NOMO-1 (cell line): ENCODE results near the gene ZNF709.
"Not testable (repeated sequence)": the region's sequence is repeated elsewhere in the genome, so short reads cannot be mapped to it uniquely, and the experiment has no call there.

Experiments used
- DNase-seq, 2 experiments: peaks; one replicate each; lab custom pipeline; 2025; ENCODE audit not compliant: unreplicated experiment in 2 of 2; lab: John Stamatoyannopoulos, UW

The ZNF709 gene

DNA sequence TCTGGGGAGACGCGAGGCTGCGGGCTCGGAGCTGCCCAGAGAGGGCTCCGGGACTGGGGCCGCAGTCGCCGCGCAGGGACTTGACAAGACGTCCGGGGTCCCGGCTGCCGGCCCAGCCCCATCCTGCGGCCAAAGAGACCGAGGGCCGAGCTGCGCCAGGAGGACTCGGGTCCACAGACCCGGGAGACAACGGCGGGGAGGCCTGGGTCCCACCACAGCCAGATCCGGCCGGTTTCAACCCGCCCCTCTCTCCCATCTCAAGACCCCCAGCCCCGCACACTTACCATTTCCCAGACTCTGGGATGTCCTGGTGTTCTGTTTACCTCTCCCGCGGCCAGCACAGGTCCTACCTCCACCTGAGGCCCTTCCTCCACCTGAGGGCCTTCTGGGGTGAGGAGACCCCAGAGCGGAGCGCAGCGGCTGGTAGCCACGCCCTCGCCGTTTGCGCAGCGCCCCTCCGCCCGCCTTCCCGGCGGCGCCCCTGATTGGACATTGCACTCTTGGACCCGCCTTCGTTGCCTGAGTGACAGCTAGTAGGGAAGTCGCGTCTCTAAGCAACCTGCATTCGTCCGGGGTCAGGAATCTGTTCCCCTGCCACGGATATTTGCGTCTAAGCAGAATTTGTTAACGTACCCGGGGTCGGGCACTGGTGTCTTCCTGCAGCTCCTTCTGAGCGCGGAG lies at the start of gene ZNF709:
Gene ZNF709, minus strand, starts transcription at position 446 of the 681 bp plus-strand sequence. Its CDS starts 159 bp downstream, at position 287.
- no peak for DNase-seq

GRCh38 chr19:12527034-12527836 lies 42.6 kb upstream of the ZNF709 start:
- DNase-seq, result peak in 1 of 2 experiments; percentile 24

GRCh38 chr19:12526542-12526941 lies 41.9 kb upstream of the ZNF709 start:
- no peak for DNase-seq

DNA sequence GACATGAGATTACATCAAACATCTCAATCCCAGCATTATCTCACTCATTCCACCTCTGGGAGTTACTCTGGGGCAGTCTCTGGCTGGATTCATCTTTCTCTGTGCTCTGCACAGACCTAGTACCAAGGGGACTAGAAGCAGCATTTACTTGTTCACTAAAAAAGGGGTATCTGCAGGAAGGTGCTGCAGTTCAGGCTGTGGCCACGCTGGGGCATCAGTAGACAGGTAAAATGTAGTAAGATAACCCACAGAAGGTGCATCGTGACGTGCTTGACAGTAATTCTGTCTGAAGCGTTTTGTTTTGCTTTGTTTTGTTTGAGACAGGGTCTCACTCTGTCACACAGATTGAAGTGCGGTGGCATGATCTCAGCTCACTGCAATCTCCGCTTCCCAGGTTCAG lies 37.4 kb upstream of the ZNF709 start:
- no peak for DNase-seq

- DNase-seq, result no peak
Measured at GRCh38 chr19:12513531-12514061, 29.0 kb upstream of the ZNF709 start.

DNA sequence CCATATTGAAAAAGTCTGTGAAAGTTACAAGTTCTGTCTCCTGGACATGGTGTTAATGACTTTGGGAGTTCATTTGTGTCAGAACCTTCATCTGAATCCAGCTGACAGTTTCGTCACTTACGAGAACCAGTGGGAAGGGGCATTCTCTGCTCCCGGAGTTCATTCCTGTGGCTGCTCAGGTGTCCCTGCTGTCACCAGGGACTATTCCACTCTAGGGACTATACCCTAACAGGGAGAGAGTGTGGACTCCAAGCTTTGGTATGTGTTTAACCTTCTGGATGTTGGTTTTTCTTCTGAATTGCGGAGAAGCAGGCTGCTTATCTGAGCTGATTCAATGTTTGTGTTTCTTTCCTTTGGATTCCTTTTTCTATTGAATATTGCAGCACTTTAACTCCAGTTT lies 12.4 kb upstream of the ZNF709 start:
- no peak for DNase-seq

GRCh38 chr19:12496480-12496879 lies 11.9 kb upstream of the ZNF709 start:
- no peak for DNase-seq

DNA sequence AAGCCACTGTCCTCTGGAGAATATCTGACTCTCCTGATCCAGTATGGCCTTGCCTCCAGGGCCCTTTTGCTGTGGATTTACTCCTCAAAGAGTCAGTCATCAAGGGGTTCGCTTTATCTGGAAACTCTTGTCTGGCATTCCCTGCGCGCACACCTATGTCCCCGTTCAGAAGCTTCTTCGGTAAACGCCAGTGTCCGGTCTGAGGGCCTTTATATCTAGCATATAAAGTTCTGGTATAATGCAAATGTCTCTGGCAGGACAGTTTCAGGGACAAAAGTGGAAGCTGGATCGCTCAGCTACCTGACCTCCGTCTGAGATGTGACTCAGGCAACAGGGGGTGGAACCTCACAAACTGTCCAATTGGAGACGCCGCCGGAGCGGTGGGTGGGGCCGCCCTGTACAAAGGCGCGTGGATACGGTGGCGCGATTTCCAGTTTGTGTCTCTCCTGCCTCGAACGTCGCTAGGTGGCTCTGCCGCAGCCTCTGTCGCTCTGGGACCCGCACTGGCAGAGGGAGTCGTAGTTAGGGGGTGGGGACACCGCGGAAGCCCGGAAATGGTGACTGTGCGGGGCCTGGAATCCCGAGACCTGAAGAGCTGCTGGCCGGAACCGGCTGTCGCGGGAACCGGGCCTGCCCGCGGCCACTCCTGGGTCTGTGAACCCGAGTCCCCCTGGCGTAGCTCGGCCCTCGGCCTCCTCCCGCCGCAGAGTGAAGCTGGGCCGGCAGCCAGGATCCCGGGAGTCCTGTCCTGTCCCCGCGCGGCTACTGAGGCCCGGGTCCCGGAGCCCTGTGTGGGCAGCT lies 10.6 kb upstream of the ZNF709 start:
- no peak for DNase-seq

DNA sequence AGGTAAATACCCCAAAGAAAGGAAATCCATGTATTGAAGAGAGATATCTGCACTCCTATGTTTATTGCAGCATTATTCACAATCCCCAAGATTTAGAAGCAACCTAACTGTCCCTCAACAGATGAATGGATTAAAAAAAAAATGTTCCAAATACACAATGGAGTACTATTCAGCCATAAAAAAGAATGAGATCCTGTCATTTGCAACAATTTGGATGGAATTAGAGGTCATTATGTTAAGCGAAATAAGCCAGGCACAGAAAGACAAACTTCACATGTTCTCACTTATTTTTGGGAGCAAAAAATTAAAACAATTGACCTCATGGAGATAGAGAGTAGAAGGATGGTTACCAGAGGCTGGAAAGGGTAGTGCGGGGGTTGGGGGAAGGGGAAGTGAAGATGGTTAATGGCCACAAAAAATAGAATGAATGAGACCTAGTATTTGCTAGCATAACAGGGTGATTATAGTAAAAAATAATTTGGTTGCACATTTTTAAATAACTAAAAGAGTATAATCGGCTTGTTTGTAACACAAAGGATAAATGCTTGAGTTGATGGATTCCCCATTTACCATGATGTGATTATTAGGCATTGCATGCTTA lies 9.7 kb upstream of the ZNF709 start:
- DNase-seq, result no peak

GRCh38 chr19:12486265-12486783 lies 1.7 kb upstream of the ZNF709 start:
- not testable (repeated sequence) for DNase-seq

GRCh38 chr19:12485571-12485970 lies 955 bp upstream of the ZNF709 start:
- DNase-seq, result no peak

DNA sequence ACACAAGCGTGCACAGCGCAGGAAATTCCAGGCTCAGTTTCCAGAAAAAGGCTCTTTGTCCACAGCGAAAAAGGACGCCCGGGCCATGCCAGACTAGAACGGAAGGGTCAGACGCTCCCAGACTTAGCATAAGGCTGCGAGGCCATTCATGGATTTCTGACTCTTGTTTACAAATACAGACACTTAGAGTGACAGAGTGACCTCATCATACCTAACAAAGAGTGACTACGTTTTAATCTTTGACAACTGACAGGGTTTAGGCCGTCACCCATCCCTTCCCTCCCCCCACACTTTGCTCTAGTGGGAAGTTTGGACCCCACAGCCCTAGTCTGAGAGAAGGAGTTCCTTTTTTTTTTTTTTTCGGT lies 418 bp upstream of the ZNF709 start:
- no peak for DNase-seq

- no peak for DNase-seq
Measured at GRCh38 chr19:12484011-12484370, 625 bp downstream of the ZNF709 start.

DNA sequence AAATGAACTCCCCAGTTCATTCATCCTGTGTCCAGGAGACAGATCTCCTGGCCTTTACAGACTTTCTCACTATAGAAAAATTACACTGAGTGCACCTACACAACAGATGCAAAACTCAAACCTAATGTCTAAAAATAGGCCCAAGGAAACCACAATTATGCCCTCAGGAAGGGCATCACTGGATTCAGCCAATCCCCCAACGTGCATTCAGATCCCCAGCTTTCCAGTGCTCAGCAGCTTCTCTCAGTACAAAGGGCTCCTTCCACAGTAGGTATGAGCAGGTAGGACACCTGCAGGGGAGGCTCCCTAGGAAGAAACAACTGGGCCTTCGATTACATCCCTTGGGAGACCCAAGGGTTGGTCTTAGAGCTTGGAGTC lies 2.1 kb downstream of the ZNF709 start:
- DNase-seq, result no peak

GRCh38 chr19:12481781-12482508 lies 2.7 kb downstream of the ZNF709 start:
- DNase-seq, result no peak

GRCh38 chr19:12478234-12478941 lies 6.2 kb downstream of the ZNF709 start:
- DNase-seq, result no peak

- not testable (repeated sequence) for DNase-seq
Measured at GRCh38 chr19:12467651-12468050, 17.0 kb downstream of the ZNF709 start.

DNA sequence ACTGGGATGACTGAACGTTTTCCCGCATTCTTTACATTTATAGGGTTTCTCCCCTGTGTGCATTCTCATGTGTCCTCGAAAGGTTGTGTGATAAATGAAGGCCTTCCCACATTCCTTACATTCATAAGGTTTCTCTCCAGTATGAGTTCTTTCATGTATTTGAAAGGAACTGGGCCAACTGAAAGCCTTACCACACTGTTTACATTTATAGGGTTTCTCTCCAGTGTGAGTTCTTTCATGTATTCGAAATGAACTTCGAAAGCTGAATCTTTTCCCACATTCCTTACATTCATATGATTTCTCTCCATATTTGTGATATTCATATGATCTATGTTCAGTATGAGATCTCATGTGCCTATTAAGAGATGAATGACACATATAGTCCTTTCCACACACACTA lies 19.4 kb downstream of the ZNF709 start:
- DNase-seq, result no peak

- no peak for DNase-seq
Measured at GRCh38 chr19:12464769-12465168, 19.8 kb downstream of the ZNF709 start.
